ENCODE data around the gene PITPNC1. TPM values are rescaled to one million over a fixed set of nuclear protein-coding genes. Genes with fewer than 3 reads are reported as not detected.

PITPNC1 gene
- total and polyA plus RNA-seq, 11 donors, result 7.0 to 20.8 (median 11.3) TPM

DNA sequence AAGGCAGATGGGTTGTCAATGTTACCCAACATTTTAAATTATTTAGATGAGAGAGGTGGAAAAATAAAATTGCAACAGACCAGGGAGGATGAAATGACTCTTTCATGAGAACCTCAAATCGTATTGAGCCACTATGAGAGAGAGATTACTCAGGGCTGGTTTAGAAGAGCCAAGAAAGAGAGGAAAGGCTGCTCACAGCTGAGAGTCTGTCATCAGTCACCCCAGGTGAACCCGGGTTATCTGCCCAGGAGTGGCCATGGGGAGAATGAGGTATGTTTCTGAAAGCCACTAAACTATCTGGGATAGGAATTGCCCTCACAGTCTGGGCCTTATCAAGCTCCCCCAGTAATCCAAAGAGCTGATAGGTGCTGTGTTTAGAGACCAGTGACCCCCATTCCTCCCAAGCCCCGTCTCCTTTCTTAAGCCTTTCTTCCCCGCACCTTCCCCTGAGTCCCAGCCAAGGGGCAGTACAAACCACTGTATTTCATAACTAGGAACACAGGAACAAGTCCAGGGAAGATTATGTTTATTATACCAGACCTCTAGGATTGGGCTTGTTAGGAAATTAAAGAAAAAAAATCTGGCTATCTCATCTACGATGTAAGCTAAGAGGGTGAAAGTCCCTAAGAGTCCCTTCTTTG lies 181.8 kb downstream of the PITPNC1 start:
- peaks cover 0 to 12% (median 0%) of the 10 kb centered on the region in 9 donors for H3K36me3 ChIP-seq
- no peak for DNase-seq
- intact Hi-C loops (cut with DNase I), result no loop called here
- WGBS, 4 donors, result 45 to 66% (median 55%) methylated on average over 5 of the region's 5 CpGs
- H3K27ac ChIP-seq, result no peak overlapping the region
- H3K27me3 ChIP-seq, result no peaks in the 10 kb centered on the region
- peaks cover 0 to 11% (median 2%) of the 10 kb centered on the region in 12 donors for H3K9me3 ChIP-seq
- peak in 3 of 4 donors; percentile 20 to 62 (median 37) for ATAC-seq
- H3K4me3 ChIP-seq, result no peak overlapping the region
- TF ChIP-seq, protein P1, sequence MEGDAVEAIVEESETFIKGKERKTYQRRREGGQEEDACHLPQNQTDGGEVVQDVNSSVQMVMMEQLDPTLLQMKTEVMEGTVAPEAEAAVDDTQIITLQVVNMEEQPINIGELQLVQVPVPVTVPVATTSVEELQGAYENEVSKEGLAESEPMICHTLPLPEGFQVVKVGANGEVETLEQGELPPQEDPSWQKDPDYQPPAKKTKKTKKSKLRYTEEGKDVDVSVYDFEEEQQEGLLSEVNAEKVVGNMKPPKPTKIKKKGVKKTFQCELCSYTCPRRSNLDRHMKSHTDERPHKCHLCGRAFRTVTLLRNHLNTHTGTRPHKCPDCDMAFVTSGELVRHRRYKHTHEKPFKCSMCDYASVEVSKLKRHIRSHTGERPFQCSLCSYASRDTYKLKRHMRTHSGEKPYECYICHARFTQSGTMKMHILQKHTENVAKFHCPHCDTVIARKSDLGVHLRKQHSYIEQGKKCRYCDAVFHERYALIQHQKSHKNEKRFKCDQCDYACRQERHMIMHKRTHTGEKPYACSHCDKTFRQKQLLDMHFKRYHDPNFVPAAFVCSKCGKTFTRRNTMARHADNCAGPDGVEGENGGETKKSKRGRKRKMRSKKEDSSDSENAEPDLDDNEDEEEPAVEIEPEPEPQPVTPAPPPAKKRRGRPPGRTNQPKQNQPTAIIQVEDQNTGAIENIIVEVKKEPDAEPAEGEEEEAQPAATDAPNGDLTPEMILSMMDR (IDR thresholded peaks at IDR 0.05), result no peak
- TF ChIP-seq POLR2A (IDR thresholded peaks at IDR 0.05), result no peak
- no peaks in the 10 kb centered on the region for H3K4me1 ChIP-seq

DNA sequence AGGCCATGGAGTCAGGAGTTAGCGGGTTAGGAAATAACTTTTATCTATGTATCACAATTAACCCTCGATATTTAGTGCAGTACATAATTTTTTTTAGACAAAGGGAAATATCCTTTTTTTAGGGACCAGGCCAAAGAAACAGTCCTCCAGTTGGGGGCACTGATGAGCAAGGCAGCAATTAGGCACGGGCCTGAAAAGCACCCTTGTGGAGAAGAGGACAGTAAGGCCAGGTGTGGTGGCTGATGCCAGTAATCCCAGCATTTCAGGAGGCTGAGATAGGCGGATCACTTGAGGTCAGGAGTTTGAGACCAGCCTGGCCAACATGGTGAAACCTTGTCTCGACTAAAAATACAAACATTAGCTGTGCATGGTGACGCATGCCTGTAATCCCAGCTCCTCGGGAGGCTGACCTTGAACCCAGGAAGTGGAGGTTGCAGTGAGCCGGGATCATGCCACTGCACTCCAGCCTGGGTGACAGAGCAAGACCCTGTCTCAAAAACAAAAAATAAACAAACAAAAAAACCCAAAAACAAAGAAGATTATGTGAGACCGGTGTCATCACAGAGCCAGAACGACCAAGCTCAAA lies 182.4 kb downstream of the PITPNC1 start:
- intact Hi-C loops (cut with DNase I), result no loop called here
- H3K27me3 ChIP-seq, result no peaks in the 10 kb centered on the region
- peaks cover 0 to 11% (median 2%) of the 10 kb centered on the region in 12 donors for H3K9me3 ChIP-seq
- H3K4me1 ChIP-seq, result no peaks in the 10 kb centered on the region
- no peak for TF ChIP-seq POLR2A (IDR thresholded peaks at IDR 0.05)
- TF ChIP-seq, protein P1 (IDR thresholded peaks at IDR 0.05), result peak in 3 of 12 donors; percentile 14 to 32 (median 21)
- no peak for DNase-seq
- no peak overlapping the region for H3K27ac ChIP-seq
- WGBS, 4 donors, result 84 to 87% (median 85%) methylated on average over 10 of the region's 10 CpGs
- peaks cover 0 to 12% (median 0%) of the 10 kb centered on the region in 9 donors for H3K36me3 ChIP-seq
- H3K4me3 ChIP-seq, result no peak overlapping the region
- ATAC-seq, result no peak

DNA sequence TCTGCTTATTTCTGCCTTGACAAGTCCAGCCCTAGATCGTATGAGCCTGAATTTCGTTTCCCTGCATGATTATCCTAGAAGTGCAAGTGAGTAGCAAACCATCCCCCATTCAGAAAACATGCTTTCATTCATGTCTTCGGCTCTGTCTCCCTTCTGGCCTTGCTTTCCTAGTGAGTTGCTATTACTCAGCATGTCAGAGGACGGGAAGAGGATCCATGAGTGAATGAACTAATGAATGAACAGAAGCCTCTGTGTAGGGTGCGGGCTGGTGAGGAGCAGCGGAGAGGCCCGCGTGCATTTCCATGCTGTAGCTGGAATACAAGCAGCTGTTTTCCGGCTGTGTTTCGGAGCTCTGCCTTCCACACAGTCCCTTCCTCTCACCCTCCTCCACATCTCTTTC lies 184.9 kb downstream of the PITPNC1 start:
- no peak for DNase-seq
- Histone ChIP-seq H3K9me3 (peaks cover 0 to 3% (median under 1%) of the 10 kb centered on the region in 12 donors), H3K27ac (no peak overlapping the region), H3K4me1 (no peaks in the 10 kb centered on the region), H3K4me3 (no peak overlapping the region), H3K27me3 (no peaks in the 10 kb centered on the region), H3K36me3 (peaks cover 0 to 6% (median 0%) of the 10 kb centered on the region in 9 donors)
- 74 to 77% (median 75%) methylated on average over 10 of the region's 10 CpGs for WGBS, 4 donors
- ATAC-seq, result no peak
- intact Hi-C loops (cut with DNase I), result no loop called here
- TF ChIP-seq, protein P1 (IDR thresholded peaks at IDR 0.05), result no peak
- no peak for TF ChIP-seq POLR2A (IDR thresholded peaks at IDR 0.05)

DNA sequence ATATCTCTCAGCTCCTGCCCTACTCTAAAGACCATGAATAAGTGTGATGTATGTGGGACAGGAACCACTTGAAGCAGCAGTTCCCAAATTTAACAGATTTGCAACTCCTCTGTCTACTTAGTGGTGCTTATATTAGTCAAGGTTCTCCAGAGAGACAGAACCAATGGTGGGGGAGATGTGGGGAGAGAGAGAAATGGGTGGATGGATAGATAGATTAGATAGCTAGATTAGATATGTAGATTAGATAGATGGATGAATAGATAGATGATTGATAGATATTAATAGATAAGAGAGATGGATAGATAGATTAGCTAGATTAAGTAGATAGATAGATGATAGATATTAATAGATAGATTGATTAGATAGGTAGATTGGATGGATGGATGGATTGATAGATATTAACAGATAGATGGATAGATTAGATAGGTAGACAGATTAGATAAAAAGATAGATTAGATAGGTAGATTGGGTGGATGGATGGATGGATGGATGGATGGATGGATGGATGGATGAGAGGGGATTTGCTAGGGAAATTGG lies 186.7 kb downstream of the PITPNC1 start:
- ATAC-seq (no peak), DNase-seq (no peak)
- intact Hi-C loops (cut with DNase I), result no loop called here
- no peak overlapping the region for H3K4me3 ChIP-seq
- no peak for TF ChIP-seq POLR2A (IDR thresholded peaks at IDR 0.05)
- TF ChIP-seq, protein P1 (IDR thresholded peaks at IDR 0.05), result no peak
- no peaks in the 10 kb centered on the region for H3K27me3 ChIP-seq
- H3K36me3 ChIP-seq, result peaks cover 0 to 6% (median 0%) of the 10 kb centered on the region in 9 donors
- H3K9me3 ChIP-seq, result no peaks in the 10 kb centered on the region
- no peaks in the 10 kb centered on the region for H3K4me1 ChIP-seq
- no peak overlapping the region for H3K27ac ChIP-seq
